ENCODE measurements around the gene NTN1. TPM values are rescaled to one million over a fixed set of nuclear protein-coding genes. Genes with fewer than 3 reads are reported as not detected.

NTN1 gene
- total and polyA plus RNA-seq, 11 donors = 9.3 to 25.8 (median 17.3) TPM

- TF ChIP-seq CTCF (IDR thresholded peaks at IDR 0.05) = peak in 1 of 12 donors; percentile 4
- no peak for TF ChIP-seq POLR2A (IDR thresholded peaks at IDR 0.05)
- peaks cover 0 to 7% (median 0%) of the 10 kb centered on the region in 12 donors for H3K4me1 ChIP-seq
- no peaks in the 10 kb centered on the region for H3K9me3 ChIP-seq
- ATAC-seq (peak in 2 of 4 donors; percentile 28 to 33), DNase-seq (peak in 1 of 5 donors; percentile 29)
- H3K4me3 ChIP-seq = no peak overlapping the region
- H3K27me3 ChIP-seq = no peaks in the 10 kb centered on the region
- peak overlapping the region in 2 of 12 donors; percentile 15 to 49 for H3K27ac ChIP-seq
- H3K36me3 ChIP-seq = no peaks in the 10 kb centered on the region
- WGBS, 4 donors = 63 to 75% (median 68%) methylated on average over 16 of the region's 16 CpGs
- intact Hi-C loops (cut with DNase I) = no loop called here
Observed at GRCh38 chr17:9228408-9229159, 207.3 kb downstream of the NTN1 start.

GRCh38 chr17:9229160-9229825 lies 208.0 kb downstream of the NTN1 start:
- no peak overlapping the region for H3K27ac ChIP-seq
- DNase-seq = peak in 2 of 5 donors; percentile 19 to 47

GRCh38 chr17:9229826-9230201 lies 208.5 kb downstream of the NTN1 start:
- intact Hi-C loops (cut with DNase I) = loop anchor here in 1 of 10 donors (5.0 kb wide), 1 partner anchor 37 kb away; no protein-coding TSS in a partner anchor
- H3K27me3 ChIP-seq = no peaks in the 10 kb centered on the region
- no peak for ATAC-seq
- H3K36me3 ChIP-seq = no peaks in the 10 kb centered on the region
- H3K27ac ChIP-seq = no peak overlapping the region
- WGBS, 4 donors = 80 to 87% (median 85%) methylated on average over 9 of the region's 9 CpGs
- H3K4me1 ChIP-seq = peaks cover 0 to 7% (median 0%) of the 10 kb centered on the region in 12 donors
- no peaks in the 10 kb centered on the region for H3K9me3 ChIP-seq
- no peak overlapping the region for H3K4me3 ChIP-seq
- TF ChIP-seq CTCF (IDR thresholded peaks at IDR 0.05) (no peak), POLR2A (IDR thresholded peaks at IDR 0.05) (no peak)
- peak in 1 of 5 donors; percentile 44 for DNase-seq

More at GRCh38 chr17:9229160-9229825, 208.0 kb downstream of the NTN1 start:
- ATAC-seq = no peak
- H3K4me3 ChIP-seq = no peak overlapping the region
- TF ChIP-seq CTCF (IDR thresholded peaks at IDR 0.05) (no peak), POLR2A (IDR thresholded peaks at IDR 0.05) (no peak)
- intact Hi-C loops (cut with DNase I) = no loop called here
- H3K36me3 ChIP-seq = no peaks in the 10 kb centered on the region
- no peaks in the 10 kb centered on the region for H3K9me3 ChIP-seq
- 86 to 92% (median 87%) methylated on average over 20 of the region's 20 CpGs for WGBS, 4 donors
- no peaks in the 10 kb centered on the region for H3K27me3 ChIP-seq
- peaks cover 0 to 7% (median 0%) of the 10 kb centered on the region in 12 donors for H3K4me1 ChIP-seq

GRCh38 chr17:9230346-9230745 lies 209.0 kb downstream of the NTN1 start:
- 67 to 79% (median 72%) methylated on average over 3 to 15 of the region's 15 CpGs for WGBS, 4 donors
- H3K9me3 ChIP-seq = no peaks in the 10 kb centered on the region
- intact Hi-C loops (cut with DNase I) = loop anchor here in 1 of 10 donors (5.0 kb wide), 1 partner anchor 37 kb away; no protein-coding TSS in a partner anchor
- no peaks in the 10 kb centered on the region for H3K27me3 ChIP-seq
- peaks cover 0 to 7% (median 0%) of the 10 kb centered on the region in 12 donors for H3K4me1 ChIP-seq
- DNase-seq (peak in 2 of 5 donors; percentile 17 to 49), ATAC-seq (no peak)
- H3K27ac ChIP-seq = no peak overlapping the region
- H3K36me3 ChIP-seq = no peaks in the 10 kb centered on the region
- TF ChIP-seq CTCF (IDR thresholded peaks at IDR 0.05) (no peak), POLR2A (IDR thresholded peaks at IDR 0.05) (no peak)
- no peak overlapping the region for H3K4me3 ChIP-seq

Data from heart left ventricle (tissue), 16 donors.